CD4-positive, alpha-beta T cell treated with Interleukin-15 for 4 hours (primary cell): ENCODE measurements around the gene ETFBKMT.

Experiments used
- DNase-seq: peaks from one replicate; pipeline ENCODE4 v3.0.0-alpha.2; 2020; ENCODE audit warnings: low spot score

Gene ETFBKMT

GRCh38 chr12:31722580-31722979, 63.1 kb downstream of the ETFBKMT start:
- no peak for DNase-seq
